Fibroblast of the aortic adventitia (primary cell): Measurements from ENCODE around the gene DMRTA1. TPM values are rescaled to one million over a fixed set of nuclear protein-coding genes. Genes with fewer than 3 reads are reported as not detected.
"Not testable (repeated sequence)": the region's sequence is repeated elsewhere in the genome, so short reads cannot be mapped to it uniquely, and the experiment has no call there.

Experiments used
- DNase-seq: peaks from one replicate; pipeline ENCODE4 v3.0.0-alpha.2; 2010; ENCODE audit warnings: low read depth
- H3K4me3 ChIP-seq: 2 replicates; pipeline ENCODE4 v1.5.1; 2011; ENCODE audit warnings: low read depth, mild to moderate bottlenecking, control low read depth, low read length, moderate library complexity
- total RNA-seq: library from RNA; depleted of rRNA; stranded (reverse); fragments of >200 nt; gene quantifications from 2 replicates; pipeline ENCODE4 v1.2.3, GENCODE V29; 2012; ENCODE audit warnings: low replicate concordance
- TF ChIP-seq, protein P1 (sequence below): IDR thresholded peaks from 2 replicates; pipeline ENCODE4 v1.5.1; 2011; ENCODE audit warnings: mild to moderate bottlenecking, low read length, control low read depth, inconsistent platforms; ENCODE audit not compliant: insufficient read depth

The DMRTA1 gene
- total RNA-seq, 1 donor, result 0.81 TPM

DNA sequence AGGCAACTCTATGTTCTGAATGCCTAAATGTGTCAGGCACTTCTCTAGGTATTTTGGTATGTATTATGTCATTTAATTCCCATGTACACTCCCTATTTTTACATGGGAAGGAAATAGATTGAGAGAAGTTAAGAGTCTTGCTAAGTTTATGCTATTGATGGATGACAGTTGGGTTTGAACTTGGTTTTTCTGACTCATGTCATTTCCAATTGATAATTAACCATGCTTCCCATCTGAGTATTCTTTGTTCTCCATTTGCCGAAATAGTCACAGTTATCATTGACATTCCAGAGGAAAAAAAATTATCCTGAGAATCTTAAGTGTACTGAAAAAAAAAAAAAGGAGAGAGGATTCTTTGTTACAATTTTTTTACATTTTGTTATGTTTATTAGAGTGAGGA, 23.1 kb upstream of the DMRTA1 start:
- TF ChIP-seq, protein P1, sequence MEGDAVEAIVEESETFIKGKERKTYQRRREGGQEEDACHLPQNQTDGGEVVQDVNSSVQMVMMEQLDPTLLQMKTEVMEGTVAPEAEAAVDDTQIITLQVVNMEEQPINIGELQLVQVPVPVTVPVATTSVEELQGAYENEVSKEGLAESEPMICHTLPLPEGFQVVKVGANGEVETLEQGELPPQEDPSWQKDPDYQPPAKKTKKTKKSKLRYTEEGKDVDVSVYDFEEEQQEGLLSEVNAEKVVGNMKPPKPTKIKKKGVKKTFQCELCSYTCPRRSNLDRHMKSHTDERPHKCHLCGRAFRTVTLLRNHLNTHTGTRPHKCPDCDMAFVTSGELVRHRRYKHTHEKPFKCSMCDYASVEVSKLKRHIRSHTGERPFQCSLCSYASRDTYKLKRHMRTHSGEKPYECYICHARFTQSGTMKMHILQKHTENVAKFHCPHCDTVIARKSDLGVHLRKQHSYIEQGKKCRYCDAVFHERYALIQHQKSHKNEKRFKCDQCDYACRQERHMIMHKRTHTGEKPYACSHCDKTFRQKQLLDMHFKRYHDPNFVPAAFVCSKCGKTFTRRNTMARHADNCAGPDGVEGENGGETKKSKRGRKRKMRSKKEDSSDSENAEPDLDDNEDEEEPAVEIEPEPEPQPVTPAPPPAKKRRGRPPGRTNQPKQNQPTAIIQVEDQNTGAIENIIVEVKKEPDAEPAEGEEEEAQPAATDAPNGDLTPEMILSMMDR, result no peak
- H3K4me3 ChIP-seq, result no peak overlapping the region
- no peak for DNase-seq

- no peak overlapping the region for H3K4me3 ChIP-seq
- TF ChIP-seq, protein P1, result no peak
- DNase-seq, result no peak
Observed at GRCh38 chr9:22424616-22425015, 22.0 kb upstream of the DMRTA1 start.

DNA sequence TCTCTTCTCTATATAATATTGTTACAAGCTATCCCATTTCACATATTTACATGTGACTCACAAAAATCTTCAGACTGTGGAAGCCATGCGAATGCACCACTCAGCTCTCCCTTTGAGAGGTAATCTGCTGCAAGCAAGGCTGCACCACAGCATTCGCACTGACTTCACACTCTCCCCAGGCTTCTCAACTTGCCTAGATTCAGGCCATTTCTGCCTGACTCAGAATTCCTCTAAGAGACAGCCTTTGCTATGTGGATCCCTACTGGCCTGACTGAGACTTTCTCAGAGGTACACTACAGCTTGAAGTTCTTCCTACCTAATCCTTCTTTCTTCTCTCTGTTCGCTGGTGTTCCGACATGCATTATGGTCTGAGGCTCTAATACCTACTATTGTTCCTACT, 21.1 kb upstream of the DMRTA1 start:
- TF ChIP-seq, protein P1, result no peak
- no peak overlapping the region for H3K4me3 ChIP-seq
- no peak for DNase-seq

DNA sequence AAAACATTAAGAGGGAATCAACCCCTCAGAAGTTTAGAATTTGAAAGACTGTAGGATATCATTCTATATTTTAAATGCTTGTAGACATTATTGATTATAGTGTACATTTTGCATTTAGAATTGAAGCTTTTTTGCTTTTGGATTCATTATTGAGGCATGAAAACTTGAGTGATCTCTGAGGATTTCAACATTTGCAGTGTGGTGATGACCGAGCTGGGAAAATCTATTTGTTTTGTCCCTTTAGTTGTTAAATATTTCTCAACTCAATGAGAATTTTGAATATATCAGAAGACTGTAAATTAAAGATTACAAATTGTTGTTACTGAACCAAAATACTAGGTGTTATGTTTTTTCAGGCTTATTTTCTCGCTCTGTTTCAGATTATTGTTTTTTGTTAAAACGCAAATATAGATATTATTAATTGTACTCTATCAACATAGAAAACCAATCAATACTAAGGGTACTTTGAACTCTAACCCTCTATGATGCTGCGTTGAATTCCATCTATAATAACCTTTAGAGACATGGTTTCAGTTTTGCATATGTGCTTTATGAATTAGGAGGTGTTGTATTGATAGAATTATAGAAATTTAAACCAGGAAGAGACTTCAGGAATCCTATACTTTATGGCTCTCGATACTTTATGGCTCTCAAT, 19.3 kb upstream of the DMRTA1 start:
- no peak overlapping the region for H3K4me3 ChIP-seq
- TF ChIP-seq, protein P1, result no peak
- no peak for DNase-seq

DNA sequence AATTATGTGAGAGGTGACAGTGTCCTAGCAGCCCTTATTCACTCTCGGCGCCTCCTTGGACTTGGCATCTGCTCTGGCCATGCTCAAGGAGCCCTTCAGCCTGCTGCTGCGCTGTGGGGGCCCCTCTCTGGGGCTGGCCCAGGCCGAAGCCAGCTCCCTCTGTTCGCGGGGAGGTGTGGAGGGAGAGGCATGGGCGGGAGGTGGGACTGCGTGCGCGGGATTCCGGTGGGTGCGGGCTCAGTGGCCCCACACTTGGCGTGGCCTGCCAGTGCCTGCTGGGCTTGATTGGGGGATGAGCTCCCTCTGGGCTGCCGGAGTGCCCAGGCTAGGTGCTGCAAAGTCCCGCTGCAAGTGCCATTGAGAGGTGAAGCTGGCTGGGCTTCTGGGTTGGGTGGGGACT, 12.9 kb upstream of the DMRTA1 start:
- TF ChIP-seq, protein P1, result no peak
- no peak overlapping the region for H3K4me3 ChIP-seq
- DNase-seq, result no peak

GRCh38 chr9:22435252-22435651, 11.4 kb upstream of the DMRTA1 start:
- DNase-seq, H3K4me3 ChIP-seq: not testable (repeated sequence)

DNA sequence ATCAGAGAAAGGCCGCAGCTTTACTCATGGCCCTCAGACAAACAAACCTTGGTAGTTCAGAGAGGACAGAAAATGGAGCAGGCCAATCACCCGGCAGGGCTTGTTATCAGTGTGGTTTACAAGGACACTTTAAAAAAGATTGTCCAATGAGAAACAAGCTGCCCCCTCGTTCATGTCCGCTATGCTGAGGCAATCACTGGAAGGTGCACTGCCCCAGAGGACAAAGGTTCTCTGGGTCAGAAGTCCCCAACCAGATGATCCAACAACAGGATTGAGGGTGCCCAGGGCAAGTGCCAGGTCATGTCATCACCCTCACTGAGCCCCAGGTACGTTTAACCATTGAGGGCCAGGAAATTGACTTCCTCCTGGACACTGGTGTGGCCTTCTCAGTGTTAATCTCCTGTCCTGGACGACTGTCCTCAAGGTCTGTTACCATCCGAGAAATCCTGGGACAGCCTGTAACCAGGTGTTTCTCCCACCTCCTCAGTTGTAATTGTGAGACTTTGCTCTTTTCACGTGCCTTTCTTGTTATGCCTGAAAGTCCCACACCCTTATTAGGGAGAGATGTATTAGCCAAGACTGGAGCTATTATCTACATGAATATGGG, 9.1 kb upstream of the DMRTA1 start:
- not testable (repeated sequence) for DNase-seq, H3K4me3 ChIP-seq

DNA sequence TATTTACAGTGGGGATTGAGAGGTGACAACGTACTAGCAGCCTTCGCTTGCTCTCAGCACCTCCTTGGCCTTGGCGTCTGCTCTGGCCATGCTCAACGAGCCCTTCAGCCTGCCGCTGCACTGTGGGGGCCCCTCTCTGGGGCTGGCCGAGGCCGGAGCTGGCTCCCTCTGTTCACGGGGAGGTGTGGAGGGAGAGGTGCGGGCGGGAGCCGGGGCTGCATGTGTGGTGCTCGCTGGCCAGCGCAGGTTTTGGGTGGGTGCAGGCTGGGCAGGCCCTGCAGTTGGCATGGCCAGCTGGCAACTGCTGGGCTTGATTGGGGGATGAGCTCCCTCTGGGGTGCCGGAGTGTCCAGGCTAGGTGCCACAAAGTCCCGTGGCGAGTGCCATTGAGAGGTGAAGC, 5.8 kb upstream of the DMRTA1 start:
- TF ChIP-seq, protein P1, result no peak
- no peak for DNase-seq
- H3K4me3 ChIP-seq, result no peak overlapping the region
